MM.1S (cell line): ENCODE data around the gene TNRC6C.

Experiments
- DNase-seq: peaks from one replicate; pipeline ENCODE4 v3.0.0-alpha.2; 2015
- H2AFZ ChIP-seq: fragments of 300-600 bp; sonication (generic); 2 replicates; pipeline ENCODE4 v1.6.0; 2016; ENCODE audit warnings: antibody characterized with exemption, low read length
- H3F3A ChIP-seq: fragments of 300-600 bp; sonication (generic); 2 replicates; pipeline ENCODE4 v1.6.1; 2016; ENCODE audit warnings: mild to moderate bottlenecking, antibody characterized with exemption, low read length, moderate library complexity, mixed read lengths; ENCODE audit not compliant: insufficient read depth
- H3K27ac ChIP-seq: fragments of 300-600 bp; sonication (generic); 2 replicates; pipeline ENCODE4 v1.5.1; 2016; ENCODE audit warnings: mild to moderate bottlenecking, low read length
- H3K27me3 ChIP-seq: fragments of 300-600 bp; sonication (generic); replicated peaks from 2 replicates; pipeline ENCODE4 v1.6.0; 2016; ENCODE audit warnings: low read length; ENCODE audit not compliant: insufficient read depth
- H3K36me3 ChIP-seq: fragments of 300-600 bp; sonication (generic); replicated peaks from 2 replicates; pipeline ENCODE4 v1.6.1; 2016; ENCODE audit warnings: mild to moderate bottlenecking, low read length, mixed read lengths; ENCODE audit not compliant: insufficient read depth
- H3K4me1 ChIP-seq: fragments of 300-600 bp; sonication (generic); 2 replicates; pipeline ENCODE4 v1.6.1; 2016; ENCODE audit warnings: low read length, mixed read lengths
- H3K4me2 ChIP-seq: fragments of 300-600 bp; sonication (generic); 2 replicates; pipeline ENCODE4 v1.6.0; 2016; ENCODE audit warnings: low read depth, low read length
- H3K4me3 ChIP-seq: fragments of 300-600 bp; sonication (generic); 2 replicates; pipeline ENCODE4 v1.5.1; 2016; ENCODE audit warnings: low read length, mixed read lengths
- H3K79me2 ChIP-seq: fragments of 300-600 bp; sonication (generic); 2 replicates; pipeline ENCODE4 v1.6.1; 2016; ENCODE audit warnings: mixed run types, low read length, mixed read lengths
- H3K9ac ChIP-seq: fragments of 300-600 bp; sonication (generic); 2 replicates; pipeline ENCODE4 v1.6.1; 2016; ENCODE audit warnings: low read length, mixed read lengths
- H3K9me2 ChIP-seq: fragments of 300-600 bp; sonication (generic); replicated peaks from 2 replicates; pipeline ENCODE4 v1.6.1; 2016; ENCODE audit warnings: mild to moderate bottlenecking, low read length, mixed read lengths; ENCODE audit not compliant: insufficient read depth
- H3K9me3 ChIP-seq: fragments of 300-600 bp; sonication (generic); replicated peaks from 2 replicates; pipeline ENCODE4 v1.6.1; 2016; ENCODE audit warnings: mild to moderate bottlenecking, low read length, mixed read lengths; ENCODE audit not compliant: insufficient read depth
- H4K20me1 ChIP-seq: fragments of 300-600 bp; sonication (generic); 2 replicates; pipeline ENCODE4 v1.6.1; 2016; ENCODE audit warnings: mild to moderate bottlenecking, low read length, moderate library complexity, mixed read lengths; ENCODE audit not compliant: insufficient read depth
- EZH2 ChIP-seq: fragments of 300-600 bp; sonication (generic); optimal IDR thresholded peaks from 2 replicates; pipeline ENCODE3; 2017; ENCODE audit warnings: low read depth, mild to moderate bottlenecking, antibody characterized with exemption, low read length, mixed read lengths
- EZH2phosphoT487 ChIP-seq: fragments of 300-600 bp; sonication (generic); IDR thresholded peaks from 2 replicates; pipeline ENCODE4 v1.6.1; 2018; ENCODE audit warnings: antibody characterized with exemption, low read length
- TF ChIP-seq, protein P1 (sequence below): fragments of 300-600 bp; sonication (generic); IDR thresholded peaks from 2 replicates; pipeline ENCODE4 v1.5.1; 2016; ENCODE audit warnings: antibody characterized with exemption, low read length, mixed read lengths

TNRC6C gene

DNA sequence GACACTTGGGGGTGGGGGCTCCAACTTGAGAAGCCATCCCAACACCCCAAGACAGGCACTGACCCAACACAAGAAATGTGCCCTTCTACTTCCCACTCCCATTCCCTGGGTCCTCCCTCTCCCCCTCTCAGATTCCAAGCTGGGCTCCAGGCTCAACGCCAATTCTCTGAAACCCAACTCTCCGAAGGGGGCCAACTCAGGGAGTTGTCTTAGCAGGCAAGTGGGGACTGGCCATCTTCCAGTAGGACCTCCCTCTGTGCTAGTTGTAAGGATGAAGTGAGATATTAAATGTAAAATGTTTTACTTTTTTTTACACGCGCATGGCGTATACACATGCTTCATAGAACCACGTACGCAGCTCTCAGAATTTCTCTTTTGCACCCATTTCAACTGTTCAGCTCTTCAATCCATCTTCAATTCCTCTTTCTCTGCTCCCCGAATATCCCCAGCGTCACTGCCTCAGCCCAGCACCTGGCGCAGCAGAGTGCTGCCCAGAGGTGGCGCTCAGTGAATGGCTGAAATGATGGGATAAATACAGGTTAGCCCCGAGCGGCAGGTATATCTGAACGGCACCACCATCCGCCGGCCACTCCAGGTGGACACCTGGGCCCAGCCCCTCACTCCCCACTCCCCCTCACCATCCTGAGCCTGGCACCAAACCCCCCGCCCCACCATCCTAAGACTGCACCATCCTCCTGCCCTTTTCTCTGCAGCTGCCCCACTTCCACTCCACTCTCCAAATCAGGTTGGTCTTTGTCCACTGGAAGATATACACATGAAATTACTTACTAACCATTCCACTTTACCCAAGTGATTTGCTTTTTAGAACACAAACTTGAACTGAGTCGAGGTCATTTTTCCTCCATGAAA, 43.9 kb upstream of the TNRC6C start:
- Histone ChIP-seq H3F3A (0 out of 2 replicates have a peak, but pooled peaks cover 10% of the 10 kb centered on the region), H3K9me2 (no peaks in the 10 kb centered on the region), H3K27ac (no peak overlapping the region), H3K79me2 (no peaks in the 10 kb centered on the region), H3K9ac (no peak overlapping the region), H3K36me3 (no peaks in the 10 kb centered on the region), H3K27me3 (peaks cover 66% of the 10 kb centered on the region), H2AFZ (no peak overlapping the region), H3K9me3 (no peaks in the 10 kb centered on the region), H3K4me2 (no peak overlapping the region), H4K20me1 (no peaks in the 10 kb centered on the region), H3K4me3 (no peak overlapping the region), H3K4me1 (no peaks in the 10 kb centered on the region; the same call in 1 of the 2 replicates)
- TF ChIP-seq, protein P1, sequence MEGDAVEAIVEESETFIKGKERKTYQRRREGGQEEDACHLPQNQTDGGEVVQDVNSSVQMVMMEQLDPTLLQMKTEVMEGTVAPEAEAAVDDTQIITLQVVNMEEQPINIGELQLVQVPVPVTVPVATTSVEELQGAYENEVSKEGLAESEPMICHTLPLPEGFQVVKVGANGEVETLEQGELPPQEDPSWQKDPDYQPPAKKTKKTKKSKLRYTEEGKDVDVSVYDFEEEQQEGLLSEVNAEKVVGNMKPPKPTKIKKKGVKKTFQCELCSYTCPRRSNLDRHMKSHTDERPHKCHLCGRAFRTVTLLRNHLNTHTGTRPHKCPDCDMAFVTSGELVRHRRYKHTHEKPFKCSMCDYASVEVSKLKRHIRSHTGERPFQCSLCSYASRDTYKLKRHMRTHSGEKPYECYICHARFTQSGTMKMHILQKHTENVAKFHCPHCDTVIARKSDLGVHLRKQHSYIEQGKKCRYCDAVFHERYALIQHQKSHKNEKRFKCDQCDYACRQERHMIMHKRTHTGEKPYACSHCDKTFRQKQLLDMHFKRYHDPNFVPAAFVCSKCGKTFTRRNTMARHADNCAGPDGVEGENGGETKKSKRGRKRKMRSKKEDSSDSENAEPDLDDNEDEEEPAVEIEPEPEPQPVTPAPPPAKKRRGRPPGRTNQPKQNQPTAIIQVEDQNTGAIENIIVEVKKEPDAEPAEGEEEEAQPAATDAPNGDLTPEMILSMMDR, result peak; percentile 20
- TF ChIP-seq EZH2phosphoT487, result no peak
- DNase-seq, result no peak

DNA sequence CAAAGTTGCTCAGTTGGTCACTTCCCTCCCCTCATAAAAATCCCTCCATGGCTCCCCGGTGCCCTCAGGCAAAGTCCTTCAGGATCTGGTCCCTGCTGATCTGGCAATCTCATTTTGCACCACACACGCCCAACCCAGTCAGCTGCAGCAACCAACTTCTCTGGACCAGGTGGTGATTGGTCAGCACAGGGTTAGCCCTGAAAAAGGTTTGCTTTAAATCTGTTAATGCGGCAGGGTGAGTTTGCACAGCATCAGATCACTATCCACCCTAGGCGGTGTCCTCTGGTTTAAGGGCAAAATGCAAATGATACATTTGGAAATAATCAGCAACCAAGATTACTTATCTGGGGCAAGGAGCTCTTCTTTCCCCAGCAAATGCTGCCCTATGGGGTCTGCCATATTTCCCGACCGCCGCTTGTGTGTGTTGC, 42.9 kb upstream of the TNRC6C start:
- DNase-seq, result no peak
- Histone ChIP-seq H3K4me2 (no peak overlapping the region), H3K27ac (no peak overlapping the region), H3K9me3 (no peaks in the 10 kb centered on the region), H3K27me3 (peaks cover 65% of the 10 kb centered on the region), H3F3A (0 out of 2 replicates have a peak, but pooled peaks cover 10% of the 10 kb centered on the region), H4K20me1 (no peaks in the 10 kb centered on the region), H3K36me3 (no peaks in the 10 kb centered on the region), H3K4me3 (no peak overlapping the region), H3K79me2 (no peaks in the 10 kb centered on the region), H3K9ac (no peak overlapping the region), H2AFZ (no peak overlapping the region), H3K9me2 (no peaks in the 10 kb centered on the region), H3K4me1 (no peaks in the 10 kb centered on the region; the same call in 1 of the 2 replicates)
- TF ChIP-seq EZH2, result no peak
- TF ChIP-seq, protein P1, result no peak
- TF ChIP-seq EZH2phosphoT487, result no peak

DNA sequence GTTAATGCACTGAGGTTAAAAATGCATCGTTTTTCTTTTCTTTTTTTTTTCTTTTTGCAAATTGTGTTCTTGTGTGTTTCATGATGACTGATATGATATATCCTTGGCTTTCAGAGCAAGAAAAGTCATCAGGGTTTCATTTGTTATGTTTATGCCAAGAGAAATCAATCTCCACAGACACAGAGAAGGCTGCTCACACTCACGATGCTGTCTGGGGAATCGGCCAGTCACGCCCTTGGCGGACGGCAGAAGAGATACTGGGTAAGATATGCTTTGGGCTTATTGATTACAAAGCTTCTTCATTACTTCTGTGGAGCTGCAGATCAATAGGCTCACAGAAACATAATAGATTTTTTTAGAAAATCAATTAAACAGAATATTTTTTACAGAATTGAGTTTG, 42.2 kb upstream of the TNRC6C start:
- no peak overlapping the region for H3K27ac ChIP-seq
- H3K9me3 ChIP-seq, result no peaks in the 10 kb centered on the region
- H4K20me1 ChIP-seq, result no peaks in the 10 kb centered on the region
- H3K9me2 ChIP-seq, result no peaks in the 10 kb centered on the region
- H3K4me1 ChIP-seq, result no peaks in the 10 kb centered on the region; the same call in 1 of the 2 replicates
- 0 out of 2 replicates have a peak, but pooled peaks cover 10% of the 10 kb centered on the region for H3F3A ChIP-seq
- H3K9ac ChIP-seq, result no peak overlapping the region
- H3K4me3 ChIP-seq, result no peak overlapping the region
- DNase-seq, result no peak
- H3K4me2 ChIP-seq, result no peak overlapping the region
- peaks cover 67% of the 10 kb centered on the region for H3K27me3 ChIP-seq
- TF ChIP-seq EZH2, result no peak
- TF ChIP-seq EZH2phosphoT487, result no peak
- TF ChIP-seq, protein P1, result no peak
- no peaks in the 10 kb centered on the region for H3K36me3 ChIP-seq
- H3K79me2 ChIP-seq, result no peaks in the 10 kb centered on the region
- no peak overlapping the region for H2AFZ ChIP-seq
